Panc1 (cell line): ENCODE results near the gene CLVS2.

ENCODE experiments used
- CTCF ChIP-seq: fragments of 450-650 bp; IDR thresholded peaks from 2 replicates; pipeline ENCODE4 v1.5.1; 2017; ENCODE audit warnings: mild to moderate bottlenecking
- POLR2AphosphoS5 ChIP-seq: IDR thresholded peaks from 2 replicates; pipeline ENCODE4 v1.6.1; 2012; ENCODE audit warnings: mild to moderate bottlenecking, low read depth, low read length, moderate library complexity
- REST ChIP-seq, 2 experiments: IDR thresholded peaks; 2 replicates each; pipeline ENCODE4 v1.6.1; 2011 to 2012; ENCODE audit warnings: low read depth in 2 of 2, control low read depth in 1 of 2, low read length in 1 of 2, mild to moderate bottlenecking in 1 of 2, moderate library complexity in 1 of 2; ENCODE audit not compliant: insufficient read depth in 1 of 2

DNA sequence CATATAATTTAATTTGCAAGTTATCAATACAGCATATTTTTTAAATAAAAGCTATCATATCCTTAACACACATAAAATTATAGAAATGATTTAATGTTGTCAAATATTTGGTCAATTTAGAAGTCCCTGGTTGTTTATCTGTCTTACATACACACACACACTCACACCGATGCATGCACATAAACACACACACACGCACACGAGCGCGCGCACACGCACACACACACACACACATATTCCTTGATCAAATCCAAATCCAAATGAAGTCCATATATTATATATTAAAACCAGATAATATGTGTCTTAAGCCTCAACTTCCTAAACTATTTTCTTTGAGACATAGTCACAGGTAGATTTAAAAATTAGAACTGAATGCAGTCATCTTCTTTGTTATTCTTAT lies 120.3 kb downstream of the CLVS2 start:
- no peak for TF ChIP-seq CTCF
- TF ChIP-seq POLR2AphosphoS5 = no peak
- no peak for TF ChIP-seq REST (IDR thresholded peaks at IDR 0.05; ENCODE audit: insufficient read depth in 1 of 2, low read depth in 2 of 2, low read length in 1 of 2)
